A673 (cell line): ENCODE results near the gene TMEM87A.

Source experiments
- EZH2 ChIP-seq: fragments of 200-600 bp; sonication (generic); IDR thresholded peaks from 2 replicates; pipeline ENCODE4 v1.6.1; 2017; ENCODE audit warnings: borderline replicate concordance, low read depth, mild to moderate bottlenecking, mixed read lengths, antibody characterized with exemption, low read length; ENCODE audit not compliant: poor library complexity, severe bottlenecking
- TF ChIP-seq, protein P1 (sequence below): fragments of 300-800, 200-600 bp; sonication (generic); conservative IDR thresholded peaks from 2 replicates; pipeline ENCODE4 v1.5.1; 2017; ENCODE audit warnings: low read depth, mild to moderate bottlenecking, antibody characterized with exemption, low read length, moderate library complexity, mixed read lengths

DNA sequence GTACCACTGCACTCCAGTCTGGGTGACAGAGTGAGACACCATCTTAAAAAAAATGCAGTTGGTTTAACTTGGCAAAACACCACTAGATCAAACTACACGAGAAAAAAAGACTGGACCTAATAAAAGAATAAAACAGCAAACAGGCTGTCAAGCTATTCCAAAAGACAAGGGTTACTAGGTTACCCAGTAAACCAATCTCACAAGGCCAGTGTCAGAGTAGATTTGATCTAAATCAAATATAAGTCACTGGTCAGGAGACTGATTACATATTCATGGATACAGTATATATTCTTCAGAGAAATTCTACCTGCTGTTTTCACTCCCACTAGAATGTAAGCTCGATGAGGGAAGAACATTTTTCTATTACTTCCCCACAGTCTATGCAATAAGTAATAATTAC lies 2.7 kb downstream of the TMEM87A start:
- TF ChIP-seq, protein P1, sequence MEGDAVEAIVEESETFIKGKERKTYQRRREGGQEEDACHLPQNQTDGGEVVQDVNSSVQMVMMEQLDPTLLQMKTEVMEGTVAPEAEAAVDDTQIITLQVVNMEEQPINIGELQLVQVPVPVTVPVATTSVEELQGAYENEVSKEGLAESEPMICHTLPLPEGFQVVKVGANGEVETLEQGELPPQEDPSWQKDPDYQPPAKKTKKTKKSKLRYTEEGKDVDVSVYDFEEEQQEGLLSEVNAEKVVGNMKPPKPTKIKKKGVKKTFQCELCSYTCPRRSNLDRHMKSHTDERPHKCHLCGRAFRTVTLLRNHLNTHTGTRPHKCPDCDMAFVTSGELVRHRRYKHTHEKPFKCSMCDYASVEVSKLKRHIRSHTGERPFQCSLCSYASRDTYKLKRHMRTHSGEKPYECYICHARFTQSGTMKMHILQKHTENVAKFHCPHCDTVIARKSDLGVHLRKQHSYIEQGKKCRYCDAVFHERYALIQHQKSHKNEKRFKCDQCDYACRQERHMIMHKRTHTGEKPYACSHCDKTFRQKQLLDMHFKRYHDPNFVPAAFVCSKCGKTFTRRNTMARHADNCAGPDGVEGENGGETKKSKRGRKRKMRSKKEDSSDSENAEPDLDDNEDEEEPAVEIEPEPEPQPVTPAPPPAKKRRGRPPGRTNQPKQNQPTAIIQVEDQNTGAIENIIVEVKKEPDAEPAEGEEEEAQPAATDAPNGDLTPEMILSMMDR, result no peak
- TF ChIP-seq EZH2, result no peak
